Brain microvascular endothelial cell (primary cell): ENCODE measurements around the gene TMCO6.
A peak's percentile ranks its signal among the peaks of the same experiment; 100 is the strongest.
"Not testable (repeated sequence)": the region's sequence is repeated elsewhere in the genome, so short reads cannot be mapped to it uniquely, and the experiment has no call there.

Experiments
- DNase-seq: peaks from one replicate; pipeline ENCODE4 v3.0.0-alpha.2; 2020
- H3K27ac ChIP-seq: fragments of 250-450 bp; sonication (Bioruptor Pico); 2 replicates; pipeline ENCODE4 v1.5.1; 2020; ENCODE audit warnings: mild to moderate bottlenecking, moderate library complexity
- H3K27me3 ChIP-seq: fragments of 250-450 bp; sonication (Bioruptor Pico); replicated peaks from 2 replicates; pipeline ENCODE4 v1.5.1; 2020; ENCODE audit warnings: mild to moderate bottlenecking
- H3K36me3 ChIP-seq: fragments of 250-450 bp; sonication (Bioruptor Pico); replicated peaks from 2 replicates; pipeline ENCODE4 v1.5.1; 2020; ENCODE audit warnings: mild to moderate bottlenecking
- H3K4me3 ChIP-seq: 2 replicates; pipeline ENCODE4 v1.5.1; 2011; ENCODE audit warnings: low read depth, mild to moderate bottlenecking, control low read depth, low read length, moderate library complexity
- CTCF ChIP-seq: IDR thresholded peaks from 2 replicates; pipeline ENCODE4 v1.5.1; 2011; ENCODE audit warnings: low read depth, mild to moderate bottlenecking, moderate library complexity, low read length, control low read depth, inconsistent platforms; ENCODE audit errors: missing control alignments
- in situ Hi-C: cut with HindIII; loops from 2 replicates; pipeline ENCODE4 v1.10.0; 2017; ENCODE audit warnings: low sequenced_read_pairs, low pct_ligation_motif_present

Gene TMCO6

GRCh38 chr5:140664030-140664358 lies 24.7 kb downstream of the TMCO6 start:
- Histone ChIP-seq H3K4me3 (peak overlapping the region; percentile 98), H3K36me3 (peaks cover 50% of the 10 kb centered on the region), H3K27me3 (no peaks in the 10 kb centered on the region), H3K27ac (peak overlapping the region; percentile 72)
- in situ Hi-C loops = no loop called here
- no peak for TF ChIP-seq CTCF
- no peak for DNase-seq

- DNase-seq = peak; percentile 89
- Histone ChIP-seq H3K36me3 (peaks cover 51% of the 10 kb centered on the region), H3K27me3 (no peaks in the 10 kb centered on the region), H3K4me3 (peak within 1 kb of the TSS; percentile 98), H3K27ac (peak within 1 kb of the TSS; percentile 72)
- no peak for TF ChIP-seq CTCF
- in situ Hi-C loops = no loop called here
Measured at GRCh38 chr5:140664359-140665119, 25.3 kb downstream of the TMCO6 start, which contains the start of gene WDR55. WDR55 (plus strand) TSS chr5:140664904; CDS start chr5:140664913, 9 bp downstream.

GRCh38 chr5:140671035-140671434 lies 31.8 kb downstream of the TMCO6 start:
- H3K36me3 ChIP-seq = peaks cover 53% of the 10 kb centered on the region
- DNase-seq, H3K27me3 ChIP-seq, in situ Hi-C loops, H3K4me3 ChIP-seq, H3K27ac ChIP-seq: not testable (repeated sequence)

GRCh38 chr5:140671472-140672125 lies 32.3 kb downstream of the TMCO6 start:
- TF ChIP-seq CTCF = no peak
- in situ Hi-C loops = no loop called here
- Histone ChIP-seq H3K4me3 (no peak overlapping the region), H3K36me3 (peaks cover 58% of the 10 kb centered on the region), H3K27me3 (no peaks in the 10 kb centered on the region), H3K27ac (no peak overlapping the region)
- no peak for DNase-seq

- DNase-seq = no peak
- no peaks in the 10 kb centered on the region for H3K27me3 ChIP-seq
- no peak overlapping the region for H3K4me3 ChIP-seq
- peaks cover 66% of the 10 kb centered on the region for H3K36me3 ChIP-seq
- no peak for TF ChIP-seq CTCF
- no peak overlapping the region for H3K27ac ChIP-seq
- in situ Hi-C loops = no loop called here
Measured at GRCh38 chr5:140672455-140673186, 33.4 kb downstream of the TMCO6 start.
